HEK293 (cell line): Measurements from ENCODE around the gene PTPRJ.

ENCODE experiments used
- CTCF ChIA-PET: fragments of 350-600 bp; formaldehyde crosslinking; extraction: SDS; loops from one replicate; lab custom pipeline; 2021; ENCODE audit warnings: antibody characterized with exemption; lab: Yijun Ruan, JAX
- POLR2A ChIA-PET: fragments of 300-600 bp; formaldehyde crosslinking; extraction: SDS; loops from one replicate; lab custom pipeline; 2020; ENCODE audit warnings: antibody characterized with exemption, inconsistent platforms; lab: Yijun Ruan, JAX
- H3K27ac ChIP-seq: fragments of 200-500 bp; sonication (Bioruptor generic); 2 replicates; pipeline ENCODE4 v1.5.1; 2014; ENCODE audit warnings: low read depth, low read length, control low read depth, inconsistent platforms; ENCODE audit errors: extremely low read depth
- H3K36me3 ChIP-seq, 2 experiments: fragments of 200-500 bp in 1 of 2; sonication (Bioruptor generic) in 1 of 2; 1 replicate in 1 of 2; 2 replicates in 1 of 2; pipeline ENCODE4 v1.5.1; 2014 to 2017; ENCODE audit warnings: inconsistent platforms in 2 of 2, low read length in 2 of 2; ENCODE audit not compliant: control insufficient read depth in 2 of 2, insufficient read depth in 1 of 2
- H3K4me1 ChIP-seq: fragments of 200-500 bp; sonication (Bioruptor generic); 2 replicates; pipeline ENCODE4 v1.5.1; 2014; ENCODE audit warnings: mild to moderate bottlenecking, low read length, inconsistent platforms; ENCODE audit not compliant: control insufficient read depth, insufficient read depth
- H3K4me3 ChIP-seq: 2 replicates; pipeline ENCODE4 v1.5.1; 2011; ENCODE audit warnings: low read depth, mild to moderate bottlenecking, control low read depth, low read length, moderate library complexity
- H3K9me3 ChIP-seq: fragments of 200-500 bp; sonication (Bioruptor generic); 2 replicates; pipeline ENCODE4 v1.5.1; 2014; ENCODE audit warnings: low read depth, low read length, inconsistent platforms; ENCODE audit not compliant: control insufficient read depth, insufficient read depth
- BCL6B ChIP-seq: fragments of 450-650 bp; formaldehyde crosslinking; IDR thresholded peaks from 2 replicates; pipeline ENCODE4 v1.5.1; 2017; ENCODE audit warnings: missing biosample characterization, missing genetic modification characterization
- EGR2 ChIP-seq: fragments of 450-650 bp; formaldehyde crosslinking; IDR thresholded peaks from 2 replicates; pipeline ENCODE4 v1.5.1; 2016; ENCODE audit warnings: low read depth, missing biosample characterization, missing genetic modification characterization
- HOXC10 ChIP-seq: sonication (generic); formaldehyde crosslinking; IDR thresholded peaks from 2 replicates; pipeline ENCODE4 v1.8.1; 2023; ENCODE audit warnings: mild to moderate bottlenecking, missing genetic modification reagents
- MZF1 ChIP-seq: fragments of 450-650 bp; formaldehyde crosslinking; IDR thresholded peaks from 2 replicates; pipeline ENCODE4 v1.5.1; 2017; ENCODE audit warnings: missing biosample characterization, missing genetic modification characterization, borderline replicate concordance
- PATZ1 ChIP-seq: fragments of 450-650 bp; formaldehyde crosslinking; IDR thresholded peaks from 2 replicates; pipeline ENCODE4 v1.5.1; 2016; ENCODE audit warnings: missing biosample characterization, missing genetic modification characterization
- SALL2 ChIP-seq: fragments of 450-650 bp; formaldehyde crosslinking; IDR thresholded peaks from 2 replicates; pipeline ENCODE4 v1.5.0; 2017; ENCODE audit warnings: missing biosample characterization, mild to moderate bottlenecking, missing genetic modification characterization, borderline replicate concordance
- ZBTB21 ChIP-seq: fragments of 450-650 bp; formaldehyde crosslinking; IDR thresholded peaks from 2 replicates; pipeline ENCODE4 v1.5.1; 2017; ENCODE audit warnings: missing biosample characterization, missing genetic modification characterization
- ZFP37 ChIP-seq: fragments of 450-650 bp; formaldehyde crosslinking; IDR thresholded peaks from 2 replicates; pipeline ENCODE4 v1.5.1; 2016; ENCODE audit warnings: missing biosample characterization, missing genetic modification characterization
- ZNF2 ChIP-seq: fragments of 450-650 bp; formaldehyde crosslinking; IDR thresholded peaks from 2 replicates; pipeline ENCODE4 v1.5.1; 2016; ENCODE audit warnings: missing biosample characterization, missing genetic modification characterization
- ZNF223 ChIP-seq: fragments of 450-650 bp; formaldehyde crosslinking; IDR thresholded peaks from 2 replicates; pipeline ENCODE4 v1.5.1; 2016; ENCODE audit warnings: missing biosample characterization, missing genetic modification characterization
- ZNF302 ChIP-seq: fragments of 450-650 bp; formaldehyde crosslinking; IDR thresholded peaks from 2 replicates; pipeline ENCODE4 v1.5.1; 2016; ENCODE audit warnings: missing biosample characterization, missing genetic modification characterization, low read depth
- ZNF510 ChIP-seq: fragments of 450-650 bp; formaldehyde crosslinking; IDR thresholded peaks from 2 replicates; pipeline ENCODE4 v1.5.1; 2018; ENCODE audit warnings: mild to moderate bottlenecking, missing genetic modification characterization, missing biosample characterization; ENCODE audit not compliant: insufficient replicate concordance
- ZNF692 ChIP-seq: fragments of 450-650 bp; formaldehyde crosslinking; IDR thresholded peaks from 2 replicates; pipeline ENCODE4 v1.5.1; 2016; ENCODE audit warnings: missing biosample characterization, missing genetic modification characterization
- ZNF776 ChIP-seq: fragments of 450-650 bp; formaldehyde crosslinking; IDR thresholded peaks from 2 replicates; pipeline ENCODE4 v1.5.0; 2017; ENCODE audit warnings: missing biosample characterization, missing genetic modification characterization, borderline replicate concordance
- TF ChIP-seq, protein P1 (sequence below): fragments of 450-650 bp; formaldehyde crosslinking; IDR thresholded peaks from 2 replicates; pipeline ENCODE4 v1.5.1; 2016; ENCODE audit warnings: missing biosample characterization, missing genetic modification characterization, borderline replicate concordance
- TF ChIP-seq, protein P2 (sequence below): fragments of 450-650 bp; formaldehyde crosslinking; IDR thresholded peaks from 2 replicates; pipeline ENCODE4 v1.5.1; 2016; ENCODE audit warnings: missing biosample characterization, missing genetic modification characterization, low read depth
- TF ChIP-seq, protein P3 (sequence below): fragments of 450-650 bp; formaldehyde crosslinking; IDR thresholded peaks from 2 replicates; pipeline ENCODE4 v1.5.1; 2016; ENCODE audit warnings: missing biosample characterization, missing genetic modification characterization

Gene PTPRJ

DNA sequence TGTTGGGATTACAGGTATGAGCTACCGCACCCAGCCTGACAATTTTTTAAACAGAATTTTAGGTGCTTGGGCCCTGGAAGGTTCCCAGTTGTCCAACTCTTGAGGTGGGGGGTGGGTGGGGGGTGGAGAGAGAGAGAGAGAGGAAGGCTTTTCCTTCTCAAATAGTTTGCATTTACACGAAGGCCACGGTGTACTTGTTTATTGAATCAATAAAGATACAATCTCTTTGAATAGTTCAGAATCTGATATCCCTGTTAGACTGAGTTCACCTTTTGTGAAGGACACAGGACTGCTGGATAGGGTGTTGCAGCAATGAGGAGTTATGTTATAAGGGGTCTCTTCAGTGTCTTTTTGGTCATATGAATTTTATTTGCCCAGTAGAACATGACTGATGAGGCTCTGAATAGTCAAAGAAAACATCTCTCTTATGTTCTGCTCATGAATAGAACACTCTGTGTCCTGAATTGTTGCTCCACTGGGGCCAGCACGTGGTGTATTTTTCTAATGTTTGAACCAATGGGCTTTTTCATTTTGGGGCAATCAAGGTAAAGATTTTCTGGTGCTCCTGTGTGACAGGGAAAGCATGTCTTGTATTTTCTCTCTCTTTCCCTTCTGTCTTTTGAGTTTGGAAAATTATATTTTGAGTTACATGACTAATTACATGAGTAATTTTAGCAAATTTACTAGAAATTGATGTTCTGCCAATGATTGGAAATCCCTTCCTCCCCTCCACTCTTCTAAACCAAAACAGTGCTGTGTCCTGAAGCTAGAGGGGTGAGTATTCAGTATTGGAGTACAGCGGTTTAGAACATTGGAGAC, 61.7 kb downstream of the PTPRJ start:
- TF ChIP-seq ZNF302 (tag by site-specific recombination) (no peak), ZNF2 (tag by site-specific recombination) (no peak), EGR2 (no peak), ZNF510 (tag by site-specific recombination) (no peak), ZNF223 (tag by site-specific recombination) (no peak), ZBTB21 (tag by site-specific recombination) (no peak), ZFP37 (tag by site-specific recombination) (no peak), ZNF692 (no peak), HOXC10 (no peak), ZNF776 (tag by site-specific recombination) (no peak), SALL2 (no peak), MZF1 (tag by site-specific recombination) (no peak), BCL6B (tag by site-specific recombination) (no peak), PATZ1 (tag by site-specific recombination) (no peak)
- TF ChIP-seq, protein P1, sequence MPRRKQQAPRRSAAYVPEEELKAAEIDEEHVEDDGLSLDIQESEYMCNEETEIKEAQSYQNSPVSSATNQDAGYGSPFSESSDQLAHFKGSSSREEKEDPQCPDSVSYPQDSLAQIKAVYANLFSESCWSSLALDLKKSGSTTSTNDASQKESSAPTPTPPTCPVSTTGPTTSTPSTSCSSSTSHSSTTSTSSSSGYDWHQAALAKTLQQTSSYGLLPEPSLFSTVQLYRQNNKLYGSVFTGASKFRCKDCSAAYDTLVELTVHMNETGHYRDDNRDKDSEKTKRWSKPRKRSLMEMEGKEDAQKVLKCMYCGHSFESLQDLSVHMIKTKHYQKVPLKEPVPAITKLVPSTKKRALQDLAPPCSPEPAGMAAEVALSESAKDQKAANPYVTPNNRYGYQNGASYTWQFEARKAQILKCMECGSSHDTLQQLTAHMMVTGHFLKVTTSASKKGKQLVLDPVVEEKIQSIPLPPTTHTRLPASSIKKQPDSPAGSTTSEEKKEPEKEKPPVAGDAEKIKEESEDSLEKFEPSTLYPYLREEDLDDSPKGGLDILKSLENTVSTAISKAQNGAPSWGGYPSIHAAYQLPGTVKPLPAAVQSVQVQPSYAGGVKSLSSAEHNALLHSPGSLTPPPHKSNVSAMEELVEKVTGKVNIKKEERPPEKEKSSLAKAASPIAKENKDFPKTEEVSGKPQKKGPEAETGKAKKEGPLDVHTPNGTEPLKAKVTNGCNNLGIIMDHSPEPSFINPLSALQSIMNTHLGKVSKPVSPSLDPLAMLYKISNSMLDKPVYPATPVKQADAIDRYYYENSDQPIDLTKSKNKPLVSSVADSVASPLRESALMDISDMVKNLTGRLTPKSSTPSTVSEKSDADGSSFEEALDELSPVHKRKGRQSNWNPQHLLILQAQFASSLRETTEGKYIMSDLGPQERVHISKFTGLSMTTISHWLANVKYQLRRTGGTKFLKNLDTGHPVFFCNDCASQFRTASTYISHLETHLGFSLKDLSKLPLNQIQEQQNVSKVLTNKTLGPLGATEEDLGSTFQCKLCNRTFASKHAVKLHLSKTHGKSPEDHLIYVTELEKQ: no peak
- TF ChIP-seq, protein P2, sequence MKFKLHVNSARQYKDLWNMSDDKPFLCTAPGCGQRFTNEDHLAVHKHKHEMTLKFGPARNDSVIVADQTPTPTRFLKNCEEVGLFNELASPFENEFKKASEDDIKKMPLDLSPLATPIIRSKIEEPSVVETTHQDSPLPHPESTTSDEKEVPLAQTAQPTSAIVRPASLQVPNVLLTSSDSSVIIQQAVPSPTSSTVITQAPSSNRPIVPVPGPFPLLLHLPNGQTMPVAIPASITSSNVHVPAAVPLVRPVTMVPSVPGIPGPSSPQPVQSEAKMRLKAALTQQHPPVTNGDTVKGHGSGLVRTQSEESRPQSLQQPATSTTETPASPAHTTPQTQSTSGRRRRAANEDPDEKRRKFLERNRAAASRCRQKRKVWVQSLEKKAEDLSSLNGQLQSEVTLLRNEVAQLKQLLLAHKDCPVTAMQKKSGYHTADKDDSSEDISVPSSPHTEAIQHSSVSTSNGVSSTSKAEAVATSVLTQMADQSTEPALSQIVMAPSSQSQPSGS (tag by site-specific recombination): no peak
- TF ChIP-seq, protein P3, sequence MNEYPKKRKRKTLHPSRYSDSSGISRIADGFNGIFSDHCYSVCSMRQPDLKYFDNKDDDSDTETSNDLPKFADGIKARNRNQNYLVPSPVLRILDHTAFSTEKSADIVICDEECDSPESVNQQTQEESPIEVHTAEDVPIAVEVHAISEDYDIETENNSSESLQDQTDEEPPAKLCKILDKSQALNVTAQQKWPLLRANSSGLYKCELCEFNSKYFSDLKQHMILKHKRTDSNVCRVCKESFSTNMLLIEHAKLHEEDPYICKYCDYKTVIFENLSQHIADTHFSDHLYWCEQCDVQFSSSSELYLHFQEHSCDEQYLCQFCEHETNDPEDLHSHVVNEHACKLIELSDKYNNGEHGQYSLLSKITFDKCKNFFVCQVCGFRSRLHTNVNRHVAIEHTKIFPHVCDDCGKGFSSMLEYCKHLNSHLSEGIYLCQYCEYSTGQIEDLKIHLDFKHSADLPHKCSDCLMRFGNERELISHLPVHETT (tag by site-specific recombination): no peak
- Histone ChIP-seq H3K4me1 (no peaks in the 10 kb centered on the region), H3K36me3 (no peaks in the 10 kb centered on the region), H3K4me3 (no peak overlapping the region), H3K9me3 (no peaks in the 10 kb centered on the region), H3K27ac (no peak overlapping the region)
- CTCF ChIA-PET: interaction anchor here (0.6 to 1.2 kb wide), 4 partner anchors 22 to 132 kb away, joined by 3 read pairs; no protein-coding TSS in a partner anchor
- POLR2A ChIA-PET: no interaction called here
